Left forelimb (tissue), 1 donor: Measurements from ENCODE around the gene ANAPC5.
"Not testable (repeated sequence)": the region's sequence is repeated elsewhere in the genome, so short reads cannot be mapped to it uniquely, and the experiment has no call there.

Source experiments
- DNase-seq: peaks from one replicate; pipeline ENCODE4 v3.0.0-alpha.2; 2018; ENCODE audit warnings: low spot score

ANAPC5 gene

GRCh38 chr12:121284551-121285390 is 67.4 kb downstream of the ANAPC5 start:
- DNase-seq, result no peak

- no peak for DNase-seq
These were observed 68.4 kb downstream of the ANAPC5 start for GRCh38 chr12:121283841-121284240.

GRCh38 chr12:121283388-121283787 is 68.8 kb downstream of the ANAPC5 start:
- no peak for DNase-seq

- DNase-seq, result not testable (repeated sequence)
These were observed 69.3 kb downstream of the ANAPC5 start for GRCh38 chr12:121282910-121283309.

GRCh38 chr12:121282072-121282742 is 70.0 kb downstream of the ANAPC5 start:
- DNase-seq, result no peak

GRCh38 chr12:121281116-121281515 is 71.1 kb downstream of the ANAPC5 start:
- DNase-seq, result not testable (repeated sequence)

GRCh38 chr12:121280531-121280930 is 71.7 kb downstream of the ANAPC5 start:
- DNase-seq, result not testable (repeated sequence)

GRCh38 chr12:121279507-121279915 is 72.7 kb downstream of the ANAPC5 start:
- DNase-seq, result no peak

GRCh38 chr12:121279071-121279375 is 73.2 kb downstream of the ANAPC5 start:
- DNase-seq, result no peak

GRCh38 chr12:121278169-121279070 is 73.8 kb downstream of the ANAPC5 start:
- no peak for DNase-seq

GRCh38 chr12:121277374-121277759 is 74.8 kb downstream of the ANAPC5 start:
- no peak for DNase-seq

GRCh38 chr12:121274036-121274763 is 78.0 kb downstream of the ANAPC5 start:
- no peak for DNase-seq

- no peak for DNase-seq
These were observed 78.8 kb downstream of the ANAPC5 start for GRCh38 chr12:121273364-121273896.

GRCh38 chr12:121267822-121268221 is 84.4 kb downstream of the ANAPC5 start:
- DNase-seq, result no peak

GRCh38 chr12:121264951-121265515 is 87.2 kb downstream of the ANAPC5 start:
- no peak for DNase-seq

GRCh38 chr12:121264135-121264534 is 88.1 kb downstream of the ANAPC5 start:
- DNase-seq, result no peak

- no peak for DNase-seq
These were observed 88.8 kb downstream of the ANAPC5 start for GRCh38 chr12:121263206-121263935.

GRCh38 chr12:121261398-121261797 is 90.8 kb downstream of the ANAPC5 start:
- no peak for DNase-seq

GRCh38 chr12:121260091-121260490 is 92.1 kb downstream of the ANAPC5 start:
- no peak for DNase-seq

GRCh38 chr12:121259074-121259473 is 93.1 kb downstream of the ANAPC5 start:
- no peak for DNase-seq
